PC-9 (cell line): Measurements from ENCODE around the gene SSR2. TPM values are rescaled to one million over a fixed set of nuclear protein-coding genes. Genes with fewer than 3 reads are reported as not detected.

ENCODE experiments used
- BruUV-seq: library from RNA; stranded (reverse); fragments of 400-500 nt; replicated peaks from 2 replicates; lab custom pipeline; 2021; lab: Mats Ljungman, UMichigan
- CTCF ChIA-PET: fragments of 300-600 bp; sonication (Branson Sonifier 250); formaldehyde crosslinking; loops from one replicate; lab custom pipeline; 2022; ENCODE audit warnings: antibody characterized with exemption; lab: Charles Lee
- POLR2A ChIA-PET: fragments of 300-600 bp; sonication (Branson Sonifier 250); formaldehyde crosslinking; loops from one replicate; lab custom pipeline; 2022; ENCODE audit warnings: antibody characterized with exemption; ENCODE audit not compliant: unreplicated experiment; lab: Charles Lee
- DNase-seq, 2 experiments: peaks; one replicate each; pipeline versions ENCODE4 v3.0.0 to v3.0.0-alpha.2; 2015 to 2022; ENCODE audit warnings: mixed read lengths in 1 of 2
- H2AFZ ChIP-seq: fragments of 200-600 bp; sonication (generic); 2 replicates; pipeline ENCODE4 v1.8.1; 2017; ENCODE audit warnings: antibody characterized with exemption
- H3F3A ChIP-seq: fragments of 200-600 bp; sonication (generic); 2 replicates; pipeline ENCODE4 v1.8.1; 2017; ENCODE audit warnings: antibody characterized with exemption, mild to moderate bottlenecking, low read depth; ENCODE audit not compliant: insufficient read depth
- H3K27ac ChIP-seq: fragments of 200-600 bp; sonication (generic); 2 replicates; pipeline ENCODE4 v1.6.1; 2016; ENCODE audit warnings: mixed run types
- H3K27me3 ChIP-seq: fragments of 200-600 bp; sonication (generic); 2 replicates; pipeline ENCODE4 v1.6.1; 2016; ENCODE audit warnings: low read depth, mixed run types; ENCODE audit not compliant: insufficient read depth
- H3K36me3 ChIP-seq: fragments of 200-600 bp; sonication (generic); 2 replicates; pipeline ENCODE4 v1.6.1; 2016; ENCODE audit warnings: low read depth, mixed run types
- H3K4me1 ChIP-seq: fragments of 200-600 bp; sonication (generic); replicated peaks from 2 replicates; pipeline ENCODE4 v1.6.1; 2016; ENCODE audit warnings: mixed run types; ENCODE audit not compliant: insufficient read depth
- H3K4me2 ChIP-seq: fragments of 200-600 bp; sonication (generic); 2 replicates; pipeline ENCODE4 v1.6.1; 2017; ENCODE audit warnings: mixed run types
- H3K4me3 ChIP-seq: fragments of 200-600 bp; sonication (generic); 2 replicates; pipeline ENCODE4 v1.6.1; 2016; ENCODE audit warnings: mixed run types
- H3K79me2 ChIP-seq: fragments of 200-600 bp; sonication (generic); 2 replicates; pipeline ENCODE4 v1.6.1; 2017; ENCODE audit warnings: low read depth, mixed run types
- H3K9me2 ChIP-seq: fragments of 200-600 bp; sonication (generic); 2 replicates; pipeline ENCODE4 v1.8.1; 2017; ENCODE audit warnings: mild to moderate bottlenecking; ENCODE audit not compliant: insufficient read depth
- H3K9me3 ChIP-seq: fragments of 200-600 bp; sonication (generic); 2 replicates; pipeline ENCODE4 v1.8.1; 2016; ENCODE audit warnings: low read depth; ENCODE audit not compliant: insufficient read depth
- H4K20me1 ChIP-seq: fragments of 200-600 bp; sonication (generic); 2 replicates; pipeline ENCODE4 v1.8.1; 2017; ENCODE audit not compliant: insufficient read depth
- CTCF ChIP-seq: fragments of 200-600 bp; sonication (generic); conservative IDR thresholded peaks from 2 replicates; pipeline ENCODE4 v1.6.1; 2017; ENCODE audit warnings: mixed run types, antibody characterized with exemption, mild to moderate bottlenecking, moderate library complexity
- EZH2 ChIP-seq: fragments of 200-600 bp; sonication (generic); IDR thresholded peaks from 2 replicates; pipeline ENCODE4 v1.8.0; 2017; ENCODE audit warnings: antibody characterized with exemption, low read depth
- intact Hi-C: fragments of 100-400 bp; cut with micrococcal nuclease; formaldehyde crosslinking; loops from one replicate; pipeline ENCODE4 v1.10.0; 2022; ENCODE audit not compliant: unreplicated experiment
- total RNA-seq: library from RNA; stranded (reverse); gene quantifications from 2 replicates; pipeline ENCODE4 v1.2.3, GENCODE V29; 2021

Gene SSR2
- total RNA-seq, 1 experiment from 2014 or later: 196 TPM

- Histone ChIP-seq H3K9me2 (no peaks in the 10 kb centered on the region), H3F3A (peaks cover 9% of the 10 kb centered on the region; the same call in 1 of the 2 replicates), H4K20me1 (peaks cover 15% of the 10 kb centered on the region), H3K9me3 (no peaks in the 10 kb centered on the region), H3K36me3 (peaks cover 19% of the 10 kb centered on the region), H3K79me2 (peaks cover 33% of the 10 kb centered on the region), H3K4me3 (no peak overlapping the region), H2AFZ (no peak overlapping the region), H3K27ac (no peak overlapping the region), H3K4me1 (peaks cover 11% of the 10 kb centered on the region), H3K27me3 (no peaks in the 10 kb centered on the region), H3K4me2 (no peak overlapping the region)
- BruUV-seq: no TSS peak
- intact Hi-C loops: no loop called here
- CTCF ChIA-PET: no interaction called here
- DNase-seq: no peak
- POLR2A ChIA-PET: interaction anchor here (0.6 kb wide), 2 partner anchors 15 to 124 kb away, joined by 3 to 6 read pairs; no protein-coding TSS in a partner anchor
- no peak for TF ChIP-seq EZH2
- no peak for TF ChIP-seq CTCF
Measured at GRCh38 chr1:156021954-156022353, 1.2 kb upstream of the SSR2 start.

- Histone ChIP-seq H4K20me1 (peaks cover 20% of the 10 kb centered on the region), H3K9me3 (no peaks in the 10 kb centered on the region), H3K4me2 (peak overlapping the region; percentile 99), H3K4me1 (peaks cover 11% of the 10 kb centered on the region), H3K27me3 (no peaks in the 10 kb centered on the region), H3K27ac (no peak overlapping the region), H3K4me3 (peak overlapping the region; percentile 95), H3K9me2 (no peaks in the 10 kb centered on the region), H3K36me3 (peaks cover 27% of the 10 kb centered on the region), H3K79me2 (peaks cover 34% of the 10 kb centered on the region), H2AFZ (peak overlapping the region; percentile 49), H3F3A (peaks cover 10% of the 10 kb centered on the region; the same call in 1 of the 2 replicates)
- no peak for TF ChIP-seq EZH2
- TF ChIP-seq CTCF: no peak
- POLR2A ChIA-PET: no interaction called here
- intact Hi-C loops: no loop called here
- no TSS peak for BruUV-seq
- no peak for DNase-seq
- CTCF ChIA-PET: no interaction called here
Measured at GRCh38 chr1:156021093-156021428, 310 bp upstream of the SSR2 start.

DNA sequence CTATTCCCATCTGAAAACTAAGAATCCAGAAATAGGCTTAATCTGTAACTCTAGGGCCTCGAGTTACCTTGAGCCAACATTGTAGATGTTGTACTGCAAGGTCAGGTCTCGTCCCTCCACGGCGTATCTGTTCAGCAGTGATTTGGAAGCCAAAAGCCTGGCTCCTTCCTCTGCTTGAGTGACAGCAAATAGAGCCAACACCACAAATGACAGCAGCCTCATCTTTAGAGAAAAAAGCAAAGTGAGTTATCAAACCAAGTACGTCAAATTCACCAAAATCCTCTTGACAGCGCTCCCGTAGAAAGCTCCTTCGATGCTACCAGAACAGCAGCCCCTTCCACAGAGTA is 832 bp downstream of the SSR2 start:
- Histone ChIP-seq H3K4me3 (peak overlapping the region; percentile 95), H3K27me3 (no peaks in the 10 kb centered on the region), H3K4me2 (peak overlapping the region; percentile 99), H3F3A (peaks cover 10% of the 10 kb centered on the region; the same call in 1 of the 2 replicates), H4K20me1 (peaks cover 20% of the 10 kb centered on the region), H3K79me2 (peaks cover 34% of the 10 kb centered on the region), H3K9me3 (no peaks in the 10 kb centered on the region), H3K9me2 (no peaks in the 10 kb centered on the region), H3K36me3 (peaks cover 33% of the 10 kb centered on the region), H3K4me1 (peaks cover 11% of the 10 kb centered on the region), H3K27ac (no peak overlapping the region), H2AFZ (peak overlapping the region; percentile 29; the same call in 1 of the 2 replicates)
- TF ChIP-seq CTCF (no peak), EZH2 (no peak)
- intact Hi-C loops: no loop called here
- ChIA-PET CTCF (interaction anchor here (0.6 kb wide), 2 partner anchors 39 to 369 kb away, joined by 3 to 14 read pairs; no protein-coding TSS in a partner anchor), POLR2A (no interaction called here)
- BruUV-seq: no TSS peak
- DNase-seq: no peak
